ENCODE measurements around the gene PGAP6. TPM values are rescaled to one million over a fixed set of nuclear protein-coding genes. Genes with fewer than 3 reads are reported as not detected.

Gene PGAP6
- total RNA-seq, 4 donors from 2014 or later, result 19.9 to 47.6 (median 24.3) TPM

GRCh38 chr16:371515-372301, 10.1 kb downstream of the PGAP6 start:
- no peak for ATAC-seq
- 95% methylated on average over 6 of the region's 31 CpGs; no CpG with 5 or more reads in 1 of the 2 donors for WGBS, 2 donors (ENCODE audit: low coverage in 1 of 2)
- TF ChIP-seq POLR2A (IDR thresholded peaks at IDR 0.05), result no peak
- Histone ChIP-seq H3K27me3 (no peaks in the 10 kb centered on the region), H3K9me3 (no peaks in the 10 kb centered on the region), H3K27ac (peak overlapping the region in 2 of 4 donors; percentile 76 to 80), H3K4me3 (no peak overlapping the region), H3K4me1 (peaks cover 0 to 26% (median 17%) of the 10 kb centered on the region in 3 donors), H3K36me3 (peaks cover 0 to 82% of the 10 kb centered on the region in 2 donors)

GRCh38 chr16:370979-371514, 10.7 kb downstream of the PGAP6 start:
- TF ChIP-seq POLR2AphosphoS5 (IDR thresholded peaks at IDR 0.05), result no peak
- TF ChIP-seq EP300 (IDR thresholded peaks at IDR 0.05), result no peak
- TF ChIP-seq CTCF (IDR thresholded peaks at IDR 0.05), result no peak
- TF ChIP-seq POLR2A (IDR thresholded peaks at IDR 0.05), result no peak
- Histone ChIP-seq H3K36me3 (peaks cover 0 to 82% of the 10 kb centered on the region in 2 donors), H3K9me3 (no peaks in the 10 kb centered on the region), H3K27me3 (no peaks in the 10 kb centered on the region), H3K4me1 (peaks cover 0 to 26% (median 17%) of the 10 kb centered on the region in 3 donors), H3K27ac (peak overlapping the region in 3 of 4 donors; percentile 76 to 80 (median 76)), H3K4me3 (peak overlapping the region in 1 of 2 donors; percentile 59)
- 0% methylated on average over 1 to 2 of the region's 10 CpGs for WGBS, 2 donors (ENCODE audit: low coverage in 1 of 2)
- no peak for ATAC-seq

- WGBS, 2 donors (ENCODE audit: low coverage in 1 of 2), result 0% methylated on average over 7 to 13 of the region's 30 CpGs
- Histone ChIP-seq H3K36me3 (peaks cover 0 to 77% of the 10 kb centered on the region in 2 donors), H3K27ac (peak within 1 kb of the TSS in 3 of 4 donors; percentile 76 to 80 (median 76))
Observed at GRCh38 chr16:370443-370842, 11.3 kb downstream of the PGAP6 start, which contains the start of gene MRPL28. MRPL28 (minus strand) TSS chr16:370538; CDS start chr16:370218, 320 bp downstream.

GRCh38 chr16:369866-370436, 11.8 kb downstream of the PGAP6 start:
- peak overlapping the region; percentile 46 to 59 for H3K4me3 ChIP-seq
- H3K9me3 ChIP-seq, result no peaks in the 10 kb centered on the region
- TF ChIP-seq CTCF (IDR thresholded peaks at IDR 0.05), result no peak
- TF ChIP-seq POLR2AphosphoS5 (IDR thresholded peaks at IDR 0.05), result no peak
- H3K27ac ChIP-seq, result peak overlapping the region in 3 of 4 donors; percentile 76 to 80 (median 76)
- peaks cover 3% of the 10 kb centered on the region for H3K27me3 ChIP-seq
- no peak for ATAC-seq
- peaks cover 0 to 26% (median 17%) of the 10 kb centered on the region in 3 donors for H3K4me1 ChIP-seq
- 7% methylated on average over 4 of the region's 44 CpGs; no CpG with 5 or more reads in 1 of the 2 donors for WGBS, 2 donors (ENCODE audit: low coverage in 1 of 2)
- H3K36me3 ChIP-seq, result peaks cover 0 to 72% of the 10 kb centered on the region in 2 donors

More at GRCh38 chr16:370443-370842, 11.3 kb downstream of the PGAP6 start, which contains the start of gene MRPL28:
- Histone ChIP-seq H3K27me3 (no peaks in the 10 kb centered on the region), H3K4me3 (peak within 1 kb of the TSS; percentile 46 to 59), H3K9me3 (no peaks in the 10 kb centered on the region), H3K4me1 (peaks cover 0 to 26% (median 17%) of the 10 kb centered on the region in 3 donors)
- TF ChIP-seq CTCF (IDR thresholded peaks at IDR 0.05) (no peak), POLR2AphosphoS5 (IDR thresholded peaks at IDR 0.05) (peak; percentile 53), EP300 (IDR thresholded peaks at IDR 0.05) (no peak), POLR2A (IDR thresholded peaks at IDR 0.05) (no peak)
- ATAC-seq, result peak; percentile 98

- Histone ChIP-seq H3K36me3 (peaks cover 0 to 66% of the 10 kb centered on the region in 2 donors), H3K4me3 (peak overlapping the region in 1 of 2 donors; percentile 59), H3K27me3 (peaks cover 8% of the 10 kb centered on the region), H3K4me1 (peaks cover 0 to 26% (median 17%) of the 10 kb centered on the region in 3 donors), H3K9me3 (no peaks in the 10 kb centered on the region), H3K27ac (no peak overlapping the region)
- 54 to 73% methylated on average over 6 to 11 of the region's 20 CpGs for WGBS, 2 donors (ENCODE audit: low coverage in 1 of 2)
- no peak for TF ChIP-seq POLR2AphosphoS5 (IDR thresholded peaks at IDR 0.05)
- no peak for TF ChIP-seq CTCF (IDR thresholded peaks at IDR 0.05)
- no peak for TF ChIP-seq EP300 (IDR thresholded peaks at IDR 0.05)
- TF ChIP-seq POLR2A (IDR thresholded peaks at IDR 0.05), result no peak
- ATAC-seq, result no peak
Observed at GRCh38 chr16:369275-369865, 12.4 kb downstream of the PGAP6 start.
